Measurements from ENCODE around the gene NCS1.

Gene NCS1

GRCh38 chr9:130194378-130194932 is 22.3 kb downstream of the NCS1 start:
- no peak for DNase-seq (ENCODE audit: low read depth, low spot score)

GRCh38 chr9:130195638-130196037 is 23.4 kb downstream of the NCS1 start:
- DNase-seq (ENCODE audit: low read depth, low spot score): no peak

GRCh38 chr9:130196643-130197042 is 24.4 kb downstream of the NCS1 start:
- no peak for DNase-seq (ENCODE audit: low read depth, low spot score)

- no peak for DNase-seq (ENCODE audit: low read depth, low spot score)
Measured at GRCh38 chr9:130197386-130197785, 25.2 kb downstream of the NCS1 start.

DNA sequence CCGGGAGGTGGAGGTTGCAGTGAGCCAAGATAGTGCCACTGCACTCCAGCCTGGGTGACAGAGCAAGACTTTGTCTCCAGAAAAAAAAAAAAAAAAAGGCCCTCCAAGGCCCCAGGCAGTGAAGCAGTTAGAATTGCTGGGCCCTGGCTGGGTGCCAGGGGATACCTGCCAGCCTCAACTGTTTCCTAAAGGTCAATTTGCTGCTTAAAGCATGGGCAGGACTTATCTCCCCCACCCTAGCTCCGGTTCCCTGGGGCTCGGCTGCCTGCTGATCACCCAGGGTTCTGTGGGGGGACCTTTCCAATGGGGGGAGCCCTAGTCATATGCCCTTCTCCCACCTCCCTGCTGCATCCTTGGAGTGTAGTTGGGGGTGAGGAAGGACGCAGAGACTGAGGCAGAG is 25.7 kb downstream of the NCS1 start:
- no peak for DNase-seq (ENCODE audit: low read depth, low spot score)

GRCh38 chr9:130198501-130199179 is 26.4 kb downstream of the NCS1 start:
- DNase-seq (ENCODE audit: low read depth, low spot score): no peak

GRCh38 chr9:130199605-130200004 is 27.4 kb downstream of the NCS1 start:
- no peak for DNase-seq (ENCODE audit: low read depth, low spot score)

GRCh38 chr9:130200038-130200849 is 28.0 kb downstream of the NCS1 start:
- DNase-seq (ENCODE audit: low read depth, low spot score): no peak

- DNase-seq (ENCODE audit: low read depth, low spot score): no peak
Measured at GRCh38 chr9:130201399-130201873, 29.2 kb downstream of the NCS1 start.

DNA sequence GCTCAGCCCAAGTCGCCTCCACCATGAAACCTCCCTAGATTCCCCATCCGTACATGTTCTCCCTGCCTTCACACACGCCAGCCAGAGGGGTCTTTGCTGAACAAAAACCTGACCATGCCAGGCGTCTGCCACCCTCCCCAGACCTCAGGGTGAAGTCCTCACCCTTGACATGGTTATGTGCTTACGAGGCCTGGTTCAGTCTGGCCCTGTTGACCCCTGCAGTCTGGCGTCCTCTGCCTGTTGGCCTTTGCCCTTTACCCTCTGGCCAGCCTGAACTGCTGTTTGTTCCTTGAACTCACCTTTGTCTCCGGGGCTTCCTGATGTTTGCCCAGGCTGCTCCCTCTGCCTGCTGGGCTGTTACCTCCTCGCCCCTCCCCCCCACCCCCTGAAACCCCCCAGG is 29.8 kb downstream of the NCS1 start:
- DNase-seq (ENCODE audit: low read depth, low spot score): no peak

DNA sequence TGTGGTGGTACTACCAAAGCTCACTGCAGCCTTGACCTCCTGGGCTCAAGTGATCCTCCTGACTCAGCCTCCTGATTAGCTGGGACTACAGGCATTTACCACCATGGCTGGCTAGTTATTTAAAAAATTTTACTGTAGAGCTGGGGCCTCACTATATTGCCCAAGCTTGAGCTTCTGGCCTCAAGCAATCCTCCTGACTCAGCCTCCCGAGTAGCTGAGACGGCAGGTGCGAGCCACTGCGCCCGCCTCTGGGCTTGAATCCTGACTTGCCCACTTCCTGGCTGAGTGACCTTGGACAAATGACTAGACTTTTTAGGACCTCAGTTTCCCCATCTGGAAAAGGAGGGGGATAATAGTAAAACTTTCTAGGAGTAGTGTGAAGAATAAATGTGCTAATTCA is 32.1 kb downstream of the NCS1 start:
- no peak for DNase-seq (ENCODE audit: low read depth, low spot score)

DNA sequence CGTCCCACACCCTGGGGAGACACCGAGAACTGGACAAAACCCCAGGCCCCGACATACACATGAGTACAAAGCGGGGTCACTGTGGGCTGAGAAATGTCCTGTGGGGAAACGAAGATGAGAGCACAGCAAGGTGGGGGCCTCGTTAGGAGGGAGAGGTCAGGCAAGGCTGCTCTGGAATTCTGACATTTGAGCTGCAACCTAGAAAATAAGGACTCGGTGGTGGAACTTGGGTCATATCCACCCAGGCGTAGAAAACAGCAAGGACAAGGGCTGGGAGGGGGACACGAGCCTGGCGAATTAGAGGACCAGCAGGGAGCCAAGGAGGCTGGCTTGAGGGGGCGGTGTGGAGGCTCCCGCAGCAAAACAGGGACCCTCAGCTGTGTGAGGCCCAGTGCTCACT is 32.8 kb downstream of the NCS1 start:
- DNase-seq (ENCODE audit: low read depth, low spot score): no peak

DNA sequence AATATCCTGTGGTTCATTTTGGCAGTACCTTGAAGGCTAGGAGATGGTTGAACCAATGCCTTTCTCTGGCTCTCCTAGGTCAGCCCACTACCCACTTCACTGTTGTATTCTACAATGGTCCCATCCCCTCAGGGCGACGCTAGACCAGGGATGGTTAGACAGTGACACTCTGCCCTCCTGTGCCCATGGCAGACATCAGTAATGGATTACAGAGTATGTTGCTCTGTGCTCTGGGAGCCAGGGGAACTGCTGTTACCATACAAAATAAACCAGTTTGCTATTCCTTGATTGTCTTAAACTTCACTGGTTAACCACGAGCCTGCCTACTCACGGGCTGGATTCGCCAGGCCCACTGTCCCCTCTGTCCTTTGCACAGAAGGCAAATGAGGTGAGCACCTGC is 33.7 kb downstream of the NCS1 start:
- no peak for DNase-seq (ENCODE audit: low read depth, low spot score)

DNA sequence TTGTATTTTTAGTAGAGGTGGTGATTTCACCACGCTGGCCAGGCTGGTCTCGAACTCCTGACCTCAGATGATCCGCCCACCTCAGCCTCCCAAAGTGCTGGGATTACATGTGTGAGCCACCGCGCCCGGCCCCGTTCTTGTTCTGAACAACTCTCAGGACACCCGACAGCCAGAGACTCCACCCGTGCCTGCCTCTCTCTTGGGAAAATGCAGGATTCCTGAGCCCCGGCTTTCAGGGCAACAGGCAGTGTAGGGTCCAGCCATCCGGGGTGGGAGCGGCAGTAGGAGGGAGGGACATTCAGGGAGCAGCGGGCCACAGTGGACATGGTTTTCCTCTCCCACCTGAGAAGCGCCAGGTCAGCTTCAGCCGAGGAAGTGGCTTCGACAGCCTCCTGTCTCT is 34.4 kb downstream of the NCS1 start:
- no peak for DNase-seq (ENCODE audit: low read depth, low spot score)

DNA sequence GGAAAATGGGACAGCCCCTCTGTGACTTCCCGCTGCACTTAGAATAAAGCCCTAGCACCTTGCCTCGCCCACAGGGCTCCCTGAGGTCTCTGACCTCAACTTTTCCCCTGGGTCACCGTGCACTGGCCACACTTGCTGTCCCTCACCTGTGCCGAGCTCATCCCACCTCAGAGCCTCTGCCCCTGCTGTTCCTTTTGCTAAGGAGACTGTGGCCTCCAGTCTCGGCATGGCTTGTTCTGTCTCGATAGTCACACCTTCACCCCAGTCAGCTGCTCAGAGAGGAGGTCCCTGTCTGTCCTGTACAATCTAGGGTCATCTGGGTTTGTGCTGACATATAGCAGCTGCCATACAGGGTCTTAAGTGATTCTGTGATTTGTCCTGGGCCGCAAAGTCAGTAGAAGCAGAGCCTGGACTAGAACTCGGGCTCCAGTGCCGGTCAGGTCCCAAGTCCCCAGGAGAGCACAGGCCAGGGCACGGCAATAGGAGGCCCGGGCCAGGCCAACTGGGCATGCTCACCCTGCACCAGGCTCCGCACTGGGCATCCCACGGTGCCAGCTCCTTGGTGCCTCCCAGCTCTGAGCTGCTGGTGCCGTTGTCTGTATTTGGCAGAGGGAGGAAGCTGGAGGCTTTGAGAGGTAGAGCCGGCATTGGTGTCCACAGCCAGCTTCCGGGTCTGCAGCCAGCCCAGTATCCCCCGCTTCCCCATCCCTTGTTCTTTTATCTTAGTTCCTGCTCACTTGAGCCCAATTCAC is 35.2 kb downstream of the NCS1 start:
- DNase-seq (ENCODE audit: low read depth, low spot score): no peak

GRCh38 chr9:130208600-130209347 is 36.6 kb downstream of the NCS1 start:
- no peak for DNase-seq (ENCODE audit: low read depth, low spot score)

DNA sequence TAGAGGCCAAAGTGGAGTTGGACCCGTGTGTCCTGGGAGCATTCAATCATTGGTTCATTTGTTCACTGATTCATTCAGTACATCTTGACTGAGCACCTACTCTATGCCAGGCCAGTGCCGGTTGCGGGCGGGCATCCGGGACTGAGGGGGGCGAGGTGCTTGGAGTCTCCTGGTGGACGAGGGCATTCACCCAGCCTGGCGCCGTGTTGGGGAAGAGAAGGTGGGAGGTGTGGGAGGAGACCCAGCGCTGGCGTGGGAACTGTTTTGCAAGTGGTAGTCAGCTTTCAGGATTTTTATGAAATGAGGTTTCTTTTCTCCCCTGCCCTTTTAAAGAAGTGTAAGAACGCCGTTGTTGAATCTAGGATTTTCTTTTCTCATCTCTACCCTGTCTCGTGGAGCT is 37.2 kb downstream of the NCS1 start:
- no peak for DNase-seq (ENCODE audit: low read depth, low spot score)

DNA sequence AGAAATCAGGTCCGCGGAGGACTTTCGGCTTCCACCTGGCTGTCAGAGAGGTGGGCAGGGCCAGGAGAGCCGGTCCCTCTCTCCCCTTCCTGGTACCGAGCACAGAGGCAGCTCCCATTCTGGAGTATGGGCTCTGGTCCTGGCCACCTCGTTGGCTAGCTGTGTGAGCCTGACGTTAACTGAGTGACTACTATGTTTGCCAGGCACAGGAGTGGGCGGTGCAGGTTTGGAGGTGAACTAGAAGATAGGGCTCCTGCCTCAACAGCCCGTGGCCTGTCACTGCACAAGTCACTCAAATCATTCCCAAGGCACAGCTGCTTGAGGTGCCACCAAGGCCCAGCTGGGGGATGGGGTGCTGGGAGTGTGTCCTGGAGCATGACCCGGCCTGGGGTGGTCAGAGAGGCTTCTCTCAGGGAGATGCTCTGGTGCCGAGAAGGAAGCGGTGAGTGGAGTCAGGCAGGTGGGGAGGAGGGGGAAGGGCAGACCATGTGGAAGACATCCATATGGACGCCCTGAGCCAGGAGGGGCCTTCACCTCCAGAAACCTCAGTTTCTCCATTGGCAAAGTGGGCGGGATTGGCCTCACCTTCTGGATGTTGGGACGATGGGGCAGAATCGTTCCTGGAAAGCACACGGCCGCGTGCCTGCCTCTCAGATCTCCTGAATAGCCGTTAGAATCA is 39.5 kb downstream of the NCS1 start:
- no peak for DNase-seq (ENCODE audit: low read depth, low spot score)

- no peak for DNase-seq (ENCODE audit: low read depth, low spot score)
Measured at GRCh38 chr9:130212543-130213297, 40.5 kb downstream of the NCS1 start.

All from brain pericyte (primary cell).